COLO829 (cell line): ENCODE measurements around the gene SPOUT1.
"Not testable (repeated sequence)": the region's sequence is repeated elsewhere in the genome, so short reads cannot be mapped to it uniquely, and the experiment has no call there.

Source experiments
- DNase-seq: peaks from one replicate; pipeline ENCODE4 v3.0.0; 2012; ENCODE audit warnings: low spot score

Gene SPOUT1, protein sequence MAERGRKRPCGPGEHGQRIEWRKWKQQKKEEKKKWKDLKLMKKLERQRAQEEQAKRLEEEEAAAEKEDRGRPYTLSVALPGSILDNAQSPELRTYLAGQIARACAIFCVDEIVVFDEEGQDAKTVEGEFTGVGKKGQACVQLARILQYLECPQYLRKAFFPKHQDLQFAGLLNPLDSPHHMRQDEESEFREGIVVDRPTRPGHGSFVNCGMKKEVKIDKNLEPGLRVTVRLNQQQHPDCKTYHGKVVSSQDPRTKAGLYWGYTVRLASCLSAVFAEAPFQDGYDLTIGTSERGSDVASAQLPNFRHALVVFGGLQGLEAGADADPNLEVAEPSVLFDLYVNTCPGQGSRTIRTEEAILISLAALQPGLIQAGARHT

GRCh38 chr9:128829477-128830251 lies at the start of gene SPOUT1:
Gene SPOUT1, minus strand, starts transcription at chr9:128829794. Its CDS starts 14 bp downstream, at chr9:128829780.
- DNase-seq, result peak; percentile 98

DNA sequence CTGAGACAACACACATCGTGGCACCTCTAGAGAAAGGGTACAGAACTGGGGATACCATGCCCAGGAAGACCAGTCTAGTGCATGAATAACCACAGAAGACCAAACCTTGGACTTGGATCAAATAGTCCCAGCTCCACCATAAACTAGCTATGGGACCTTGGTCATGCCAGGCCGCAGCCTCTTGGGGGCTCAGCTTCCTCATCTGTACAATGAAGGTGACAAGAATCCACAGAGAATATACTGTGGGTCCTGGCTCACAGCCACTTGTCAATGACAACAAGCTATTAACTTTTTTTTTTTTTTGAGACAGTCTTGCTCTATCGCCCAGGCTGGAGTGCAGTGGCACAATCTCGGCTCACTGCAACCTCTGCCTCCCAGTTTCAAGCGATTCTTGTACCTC lies 48.3 kb upstream of the SPOUT1 start:
- no peak for DNase-seq

- DNase-seq, result not testable (repeated sequence)
Measured at GRCh38 chr9:128870941-128871265, 41.3 kb upstream of the SPOUT1 start.

GRCh38 chr9:128870128-128870940 lies 40.7 kb upstream of the SPOUT1 start:
- no peak for DNase-seq

DNA sequence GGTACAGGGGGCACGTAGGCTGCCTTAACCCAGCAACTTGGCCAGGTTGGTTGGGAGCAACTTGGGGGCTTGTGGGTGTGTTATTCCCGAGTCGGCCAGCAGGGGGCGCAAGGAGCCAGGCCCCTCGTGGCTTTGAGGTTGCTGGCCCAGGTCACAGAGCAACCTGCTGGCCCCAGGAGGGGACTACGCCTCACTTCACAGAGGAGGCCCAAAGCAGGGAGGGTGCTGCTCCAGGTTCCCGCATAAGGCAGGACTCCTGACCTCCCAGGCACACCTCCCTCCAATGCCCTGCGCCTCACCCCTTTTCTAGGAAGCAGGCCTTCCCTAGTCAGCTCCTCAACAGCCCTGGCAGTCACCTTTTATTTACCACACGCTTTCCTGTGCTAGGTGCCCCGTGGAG lies 34.1 kb upstream of the SPOUT1 start:
- DNase-seq, result peak; percentile 55

GRCh38 chr9:128862401-128862851 lies 32.8 kb upstream of the SPOUT1 start:
- no peak for DNase-seq

- no peak for DNase-seq
Measured at GRCh38 chr9:128861501-128861900, 31.9 kb upstream of the SPOUT1 start.

- DNase-seq, result no peak
Measured at GRCh38 chr9:128860937-128861336, 31.3 kb upstream of the SPOUT1 start.

GRCh38 chr9:128858476-128858875 lies 28.9 kb upstream of the SPOUT1 start:
- DNase-seq, result not testable (repeated sequence)

GRCh38 chr9:128854454-128854853 lies 24.9 kb upstream of the SPOUT1 start:
- DNase-seq, result not testable (repeated sequence)

GRCh38 chr9:128852646-128853045 lies 23.1 kb upstream of the SPOUT1 start:
- DNase-seq, result not testable (repeated sequence)

DNA sequence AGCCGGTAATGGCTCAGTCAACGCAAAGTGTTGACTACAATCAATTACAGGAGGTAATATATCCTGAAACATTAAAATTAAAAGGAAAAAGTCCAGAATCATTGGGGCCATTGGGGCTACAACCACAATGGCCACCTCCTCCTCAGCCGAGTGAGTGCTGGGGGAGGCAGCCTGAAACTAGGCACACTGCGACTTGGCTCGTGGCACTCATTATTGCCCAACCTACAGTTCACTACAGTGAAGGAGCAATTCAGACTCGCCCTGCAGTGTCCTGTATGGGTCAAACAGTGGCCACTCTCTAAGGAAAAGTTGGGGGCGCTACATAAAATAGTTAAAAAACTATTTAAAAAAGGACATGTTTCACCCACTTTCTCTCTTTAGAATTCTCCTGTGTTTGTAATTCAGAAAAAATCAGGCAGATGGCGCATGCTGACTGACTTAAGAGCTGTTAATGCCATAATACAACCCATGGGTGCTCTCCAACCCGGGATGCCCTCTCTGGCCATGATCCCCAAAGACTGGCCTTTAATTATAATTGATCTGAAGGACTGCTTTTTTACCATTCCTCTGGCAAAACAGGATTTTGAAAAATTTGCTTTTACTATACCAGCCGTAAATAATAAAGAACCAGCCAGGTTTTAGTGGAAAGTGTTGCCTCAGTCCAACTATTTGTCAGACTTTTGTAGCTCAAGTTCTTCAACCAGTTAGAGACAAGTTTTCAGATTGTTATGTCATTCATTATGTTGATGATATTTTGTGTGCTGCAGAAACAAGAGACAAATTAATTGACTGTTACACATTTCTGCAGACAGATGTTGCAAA lies 22.4 kb upstream of the SPOUT1 start:
- not testable (repeated sequence) for DNase-seq

GRCh38 chr9:128851024-128851423 lies 21.4 kb upstream of the SPOUT1 start:
- DNase-seq, result not testable (repeated sequence)

DNA sequence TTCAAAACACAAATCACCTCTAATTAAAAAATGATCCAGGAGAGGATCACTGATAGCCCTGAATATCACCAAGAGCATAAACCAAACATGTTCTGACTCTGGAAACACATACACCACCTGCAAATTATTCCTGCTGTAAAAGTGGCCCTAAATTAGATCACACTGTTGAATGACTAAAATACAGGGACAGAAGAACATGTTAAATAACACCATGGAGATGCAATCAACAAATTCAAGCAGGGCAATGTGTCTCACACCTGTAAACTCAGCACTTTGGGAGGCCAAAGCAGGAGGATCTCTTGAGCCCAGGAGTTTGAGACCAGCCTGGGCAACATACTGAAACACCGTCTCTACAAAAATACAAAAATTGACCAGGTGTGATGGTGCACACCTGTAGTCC lies 18.2 kb upstream of the SPOUT1 start:
- DNase-seq, result no peak

DNA sequence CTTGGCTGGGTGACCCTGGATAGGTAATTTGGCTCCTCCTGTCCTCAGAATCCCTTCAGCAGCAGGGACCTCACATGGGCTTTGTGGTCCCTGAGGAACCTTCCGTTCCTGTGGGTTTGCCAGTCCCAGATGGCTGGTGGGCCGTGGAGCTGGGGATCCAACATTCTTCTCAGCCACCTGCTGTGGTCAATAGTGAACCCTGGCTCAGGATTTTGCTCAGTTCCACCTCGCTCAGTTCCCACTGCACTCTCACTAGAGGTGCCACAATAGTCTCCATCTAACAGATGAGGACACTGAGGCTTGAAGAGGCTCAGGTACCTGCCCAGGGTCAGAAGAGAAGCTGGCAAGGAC lies 17.1 kb upstream of the SPOUT1 start:
- no peak for DNase-seq

- DNase-seq, result no peak
Measured at GRCh38 chr9:128845186-128845931, 15.8 kb upstream of the SPOUT1 start.

DNA sequence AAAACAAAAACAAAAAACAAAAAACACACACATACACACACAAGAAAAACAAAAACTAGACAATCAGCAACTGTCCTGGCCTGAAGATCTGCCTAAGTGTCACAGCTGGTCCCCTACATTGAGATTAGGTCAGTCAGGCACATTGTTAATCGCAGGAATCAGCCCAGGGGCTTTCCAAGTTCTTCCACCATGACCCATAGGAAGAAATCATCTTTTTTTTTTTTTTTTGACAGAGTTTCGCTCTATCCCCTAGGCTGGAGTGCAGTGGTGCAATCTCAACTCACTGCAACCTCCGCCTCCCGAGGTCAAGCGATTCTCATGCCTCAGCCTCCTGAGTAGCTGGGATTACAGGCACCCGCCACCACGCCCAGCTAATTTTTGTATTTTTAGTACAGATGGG lies 13.6 kb upstream of the SPOUT1 start:
- DNase-seq, result not testable (repeated sequence)

DNA sequence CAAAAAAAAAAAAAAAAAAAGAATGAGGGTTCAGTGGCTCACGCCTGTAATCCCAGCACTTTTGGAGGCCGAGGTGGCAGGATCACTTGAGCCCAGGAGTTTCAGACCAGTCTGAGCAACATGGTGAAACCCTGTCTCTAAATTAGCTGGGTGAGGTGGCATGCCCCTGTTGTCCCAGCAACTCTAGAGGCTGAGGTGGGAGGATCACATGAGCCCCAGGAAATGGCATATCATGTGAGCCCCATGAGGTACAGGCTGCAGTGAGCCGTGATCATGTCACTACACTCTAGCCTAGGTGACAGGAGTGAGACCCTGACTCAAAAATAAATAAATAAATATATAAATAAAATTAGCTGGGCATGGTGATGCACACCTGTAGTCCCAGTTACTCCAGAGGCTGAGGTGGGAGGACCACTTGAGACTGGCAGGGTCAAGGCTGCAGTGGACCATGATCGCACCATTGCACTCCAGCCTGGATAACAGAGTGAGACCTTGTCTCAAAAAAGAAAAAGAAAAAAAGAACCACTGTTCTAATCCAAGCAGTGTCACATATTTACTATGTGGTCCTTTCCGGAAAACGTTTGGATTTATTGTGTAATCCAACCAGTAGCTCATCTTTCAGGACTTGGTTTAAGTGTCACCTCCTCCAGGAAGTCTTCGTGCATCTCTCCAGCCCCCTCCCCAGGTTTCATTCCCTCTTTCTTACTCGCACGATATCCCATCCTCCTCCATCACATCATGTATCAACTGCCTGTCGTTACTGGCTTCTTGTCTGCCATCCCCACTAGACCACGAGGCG lies 12.3 kb upstream of the SPOUT1 start:
- no peak for DNase-seq

- no peak for DNase-seq
Measured at GRCh38 chr9:128840524-128840923, 10.9 kb upstream of the SPOUT1 start.

GRCh38 chr9:128838338-128838737 lies 8.7 kb upstream of the SPOUT1 start:
- DNase-seq, result no peak
